NCI-H1092 (cell line): Measurements from ENCODE around the gene SNAI3.

Experiments
- DNase-seq: peaks from one replicate; lab custom pipeline; 2025; lab: John Stamatoyannopoulos, UW

SNAI3 gene

GRCh38 chr16:88705801-88706228, 19.5 kb upstream of the SNAI3 start:
- no peak for DNase-seq

GRCh38 chr16:88705076-88705684, 18.9 kb upstream of the SNAI3 start:
- DNase-seq, result no peak

- no peak for DNase-seq
Measured at GRCh38 chr16:88703486-88704309, 17.4 kb upstream of the SNAI3 start.

GRCh38 chr16:88702371-88703210, 16.3 kb upstream of the SNAI3 start:
- DNase-seq, result no peak

GRCh38 chr16:88701581-88702370, 15.5 kb upstream of the SNAI3 start:
- no peak for DNase-seq

GRCh38 chr16:88700636-88701482, 14.6 kb upstream of the SNAI3 start:
- DNase-seq, result no peak

GRCh38 chr16:88700322-88700635, 14.0 kb upstream of the SNAI3 start:
- no peak for DNase-seq

GRCh38 chr16:88699180-88699579, 12.9 kb upstream of the SNAI3 start:
- DNase-seq, result no peak

- no peak for DNase-seq
Measured at GRCh38 chr16:88698646-88699045, 12.3 kb upstream of the SNAI3 start.

GRCh38 chr16:88697831-88698615, 11.7 kb upstream of the SNAI3 start:
- no peak for DNase-seq

- no peak for DNase-seq
Measured at GRCh38 chr16:88697116-88697830, 11.0 kb upstream of the SNAI3 start.

GRCh38 chr16:88696441-88696840, 10.1 kb upstream of the SNAI3 start:
- no peak for DNase-seq

- no peak for DNase-seq
Measured at GRCh38 chr16:88695753-88696152, 9.4 kb upstream of the SNAI3 start.

- no peak for DNase-seq
Measured at GRCh38 chr16:88695218-88695617, 8.9 kb upstream of the SNAI3 start.

GRCh38 chr16:88694221-88695087, 8.1 kb upstream of the SNAI3 start:
- DNase-seq, result no peak

GRCh38 chr16:88693420-88694177, 7.3 kb upstream of the SNAI3 start:
- DNase-seq, result no peak

- no peak for DNase-seq
Measured at GRCh38 chr16:88692861-88693260, 6.6 kb upstream of the SNAI3 start.
